Astrocyte of the cerebellum (primary cell): ENCODE data around the gene KLHDC8A.

Experiments
- DNase-seq: peaks from one replicate; pipeline ENCODE4 v3.0.0-alpha.2; 2011; ENCODE audit warnings: low read depth
- H3K4me3 ChIP-seq: 2 replicates; pipeline ENCODE4 v1.5.1; 2011; ENCODE audit warnings: mild to moderate bottlenecking, low read depth, low read length, moderate library complexity
- CTCF ChIP-seq: IDR thresholded peaks from 2 replicates; pipeline ENCODE4 v1.5.1; 2012; ENCODE audit warnings: low read length, low read depth, moderate library complexity, mild to moderate bottlenecking; ENCODE audit errors: missing control alignments
- in situ Hi-C: cut with HindIII; loops from 2 replicates; pipeline ENCODE4 v1.10.0; 2017; ENCODE audit warnings: low sequenced_read_pairs

Gene KLHDC8A

GRCh38 chr1:205328476-205328875 is 28.2 kb downstream of the KLHDC8A start:
- H3K4me3 ChIP-seq, result no peak overlapping the region
- TF ChIP-seq CTCF, result no peak
- DNase-seq, result no peak
- in situ Hi-C loops, result no loop called here

DNA sequence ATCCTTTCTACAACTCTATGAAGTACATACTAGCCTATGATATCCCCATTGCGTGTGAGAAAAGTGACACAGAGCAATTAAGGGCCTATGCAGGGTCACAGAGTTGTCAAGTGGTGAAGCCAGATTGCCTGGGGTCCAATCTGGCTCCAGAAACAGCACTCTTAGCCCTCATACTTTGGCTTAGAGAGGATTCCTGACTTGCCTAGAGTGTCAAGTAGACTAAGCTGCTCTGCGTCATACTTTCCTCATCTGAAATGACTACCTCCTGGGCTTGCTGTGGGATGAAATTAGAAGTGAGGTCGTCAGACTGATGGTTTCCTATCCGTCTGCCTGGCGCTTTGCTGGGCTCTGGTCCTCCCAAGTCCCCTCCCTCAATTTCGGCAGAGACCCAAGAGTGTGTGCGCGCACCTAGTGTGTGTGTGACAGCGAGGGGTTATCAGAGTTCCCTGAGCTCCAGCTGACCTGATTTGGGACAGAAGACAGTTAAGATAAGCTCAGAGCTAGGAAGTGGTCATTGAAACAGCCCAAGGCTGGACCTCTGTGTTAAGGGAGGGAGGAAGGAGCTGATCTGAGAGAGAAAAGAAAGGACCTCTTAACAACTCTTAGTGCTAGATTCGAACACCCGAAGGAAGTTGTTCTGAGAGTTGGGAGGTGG is 29.8 kb downstream of the KLHDC8A start:
- in situ Hi-C loops, result no loop called here
- TF ChIP-seq CTCF, result no peak
- no peak overlapping the region for H3K4me3 ChIP-seq
- DNase-seq, result no peak

GRCh38 chr1:205325334-205325884 is 31.3 kb downstream of the KLHDC8A start:
- peak; percentile 67 for DNase-seq
- no peak overlapping the region for H3K4me3 ChIP-seq
- peak; percentile 76 for TF ChIP-seq CTCF
- in situ Hi-C loops, result no loop called here

- TF ChIP-seq CTCF, result no peak
- no peak for DNase-seq
- H3K4me3 ChIP-seq, result no peak overlapping the region
- in situ Hi-C loops, result no loop called here
Measured at GRCh38 chr1:205324781-205325180, 31.9 kb downstream of the KLHDC8A start.

DNA sequence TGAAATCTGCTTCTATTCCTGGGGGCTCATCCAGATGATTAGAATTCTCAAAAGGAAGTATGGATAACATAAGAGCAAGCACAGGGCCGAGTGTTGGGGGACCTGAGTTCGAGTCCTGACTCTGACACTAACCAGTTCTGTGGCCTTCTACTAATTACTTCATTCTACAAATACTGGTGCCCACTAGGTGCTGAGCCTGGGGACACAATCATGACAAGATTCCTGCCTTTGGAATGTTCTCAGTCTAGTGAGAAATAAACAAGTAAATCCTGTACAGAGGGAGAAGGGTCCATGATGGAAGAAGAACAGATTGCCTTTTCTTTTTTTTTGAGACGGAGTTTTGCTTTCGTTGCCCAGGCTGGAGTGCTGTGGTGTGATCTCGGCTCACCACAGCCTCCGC is 32.9 kb downstream of the KLHDC8A start:
- TF ChIP-seq CTCF, result no peak
- no peak for DNase-seq
- in situ Hi-C loops, result no loop called here
- H3K4me3 ChIP-seq, result no peak overlapping the region

- no peak for TF ChIP-seq CTCF
- in situ Hi-C loops, result no loop called here
- no peak for DNase-seq
- H3K4me3 ChIP-seq, result peak overlapping the region; percentile 90
Measured at GRCh38 chr1:205321959-205322283, 34.8 kb downstream of the KLHDC8A start.
